Sigmoid colon (tissue), 4 donors: ENCODE measurements around the gene FZD10.

Source experiments
- EP300 ChIP-seq, 4 donors: sonication (generic); formaldehyde crosslinking; IDR thresholded peaks; one replicate each; pipeline ENCODE4 v1.6.1; 2017; ENCODE audit warnings: antibody characterized with exemption in 4 of 4
- POLR2A ChIP-seq, 2 donors: fragments of 450-650 bp; IDR thresholded peaks; one replicate each; pipeline ENCODE4 v1.6.1; 2016; ENCODE audit warnings: antibody characterized with exemption in 2 of 2, mild to moderate bottlenecking in 2 of 2, moderate library complexity in 2 of 2
- POLR2AphosphoS5 ChIP-seq, 4 donors: sonication (generic); formaldehyde crosslinking; IDR thresholded peaks; one replicate each; pipeline ENCODE4 v1.6.1; 2017; ENCODE audit warnings: antibody characterized with exemption in 4 of 4
- TF ChIP-seq, protein P1 (sequence below), 4 experiments: fragments of 450-650 bp in 3 of 4; fragments of 200-600 bp in 1 of 4; IDR thresholded peaks; one replicate each; pipeline ENCODE4 v1.5.1; 2016 to 2019; ENCODE audit warnings: antibody characterized with exemption in 4 of 4, mild to moderate bottlenecking in 3 of 4, moderate library complexity in 2 of 4

DNA sequence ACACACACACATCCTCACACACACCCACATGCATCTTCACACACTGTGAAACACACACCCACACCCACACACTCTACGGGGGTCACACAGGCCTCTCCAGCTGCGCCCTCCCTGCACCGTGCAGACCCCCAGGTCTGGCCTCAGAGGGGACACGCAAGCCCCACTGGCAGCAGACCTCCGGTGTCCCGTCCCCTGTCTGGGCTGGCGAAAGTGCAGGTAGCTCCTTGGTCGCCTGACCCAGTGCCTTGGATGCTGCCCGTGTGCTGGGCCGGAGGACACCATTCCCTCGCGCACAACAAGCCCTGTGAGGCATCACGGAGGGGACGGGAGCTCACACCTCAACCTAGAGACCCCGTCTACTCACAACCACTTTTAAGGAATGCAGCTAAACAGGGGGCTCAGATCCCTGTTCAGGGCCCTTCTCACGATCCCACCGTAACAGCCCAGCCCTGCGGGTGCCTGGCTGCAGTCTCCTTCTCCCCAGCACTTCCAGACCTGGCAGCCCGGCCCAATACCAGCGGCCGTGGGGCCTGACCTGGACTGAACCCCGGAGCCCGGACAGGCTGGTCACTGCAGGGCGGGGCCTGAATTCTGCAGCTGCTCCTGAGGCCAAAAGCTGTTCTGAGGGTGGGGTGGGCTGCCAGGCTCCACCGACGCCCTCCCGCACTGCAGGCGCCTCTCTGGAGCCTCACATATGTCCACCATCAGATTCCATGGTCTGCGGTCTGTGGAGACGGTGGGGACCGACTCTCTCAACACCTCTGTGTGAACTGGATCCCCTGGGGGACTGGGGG is 42.1 kb upstream of the FZD10 start:
- TF ChIP-seq, protein P1, sequence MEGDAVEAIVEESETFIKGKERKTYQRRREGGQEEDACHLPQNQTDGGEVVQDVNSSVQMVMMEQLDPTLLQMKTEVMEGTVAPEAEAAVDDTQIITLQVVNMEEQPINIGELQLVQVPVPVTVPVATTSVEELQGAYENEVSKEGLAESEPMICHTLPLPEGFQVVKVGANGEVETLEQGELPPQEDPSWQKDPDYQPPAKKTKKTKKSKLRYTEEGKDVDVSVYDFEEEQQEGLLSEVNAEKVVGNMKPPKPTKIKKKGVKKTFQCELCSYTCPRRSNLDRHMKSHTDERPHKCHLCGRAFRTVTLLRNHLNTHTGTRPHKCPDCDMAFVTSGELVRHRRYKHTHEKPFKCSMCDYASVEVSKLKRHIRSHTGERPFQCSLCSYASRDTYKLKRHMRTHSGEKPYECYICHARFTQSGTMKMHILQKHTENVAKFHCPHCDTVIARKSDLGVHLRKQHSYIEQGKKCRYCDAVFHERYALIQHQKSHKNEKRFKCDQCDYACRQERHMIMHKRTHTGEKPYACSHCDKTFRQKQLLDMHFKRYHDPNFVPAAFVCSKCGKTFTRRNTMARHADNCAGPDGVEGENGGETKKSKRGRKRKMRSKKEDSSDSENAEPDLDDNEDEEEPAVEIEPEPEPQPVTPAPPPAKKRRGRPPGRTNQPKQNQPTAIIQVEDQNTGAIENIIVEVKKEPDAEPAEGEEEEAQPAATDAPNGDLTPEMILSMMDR (IDR thresholded peaks at IDR 0.05), result no peak
- no peak for TF ChIP-seq POLR2AphosphoS5 (IDR thresholded peaks at IDR 0.05)
- TF ChIP-seq POLR2A (IDR thresholded peaks at IDR 0.05), result no peak
- TF ChIP-seq EP300 (IDR thresholded peaks at IDR 0.05), result no peak
